BJ (cell line): ENCODE measurements around the gene IDI2. TPM values are rescaled to one million over a fixed set of nuclear protein-coding genes. Genes with fewer than 3 reads are reported as not detected.
"Not testable (repeated sequence)": the region's sequence is repeated elsewhere in the genome, so short reads cannot be mapped to it uniquely, and the experiment has no call there.

ENCODE experiments used
- CTCF ChIA-PET: fragments of 350-600 bp; formaldehyde crosslinking; extraction: SDS; loops from one replicate; lab custom pipeline; 2021; ENCODE audit warnings: antibody characterized with exemption, inconsistent platforms; lab: Yijun Ruan, JAX
- POLR2A ChIA-PET: fragments of 300-600 bp; sonication (Branson Sonifier 250); formaldehyde crosslinking; extraction: SDS; loops from one replicate; lab custom pipeline; 2021; ENCODE audit warnings: antibody characterized with exemption; lab: Charles Lee
- DNase-seq: peaks from one replicate; pipeline ENCODE4 v3.0.0-alpha.2; 2011; ENCODE audit warnings: low read depth
- H3K27me3 ChIP-seq: 2 replicates; pipeline ENCODE4 v1.6.0; 2011; ENCODE audit warnings: low read length; ENCODE audit not compliant: control insufficient read depth, insufficient read depth
- H3K36me3 ChIP-seq: 2 replicates; pipeline ENCODE4 v1.5.1; 2011; ENCODE audit warnings: low read length; ENCODE audit not compliant: control insufficient read depth, insufficient read depth
- H3K4me3 ChIP-seq: 2 replicates; pipeline ENCODE4 v1.5.1; 2011; ENCODE audit warnings: low read depth, mild to moderate bottlenecking, control low read depth, low read length
- CTCF ChIP-seq: IDR thresholded peaks from 2 replicates; pipeline ENCODE4 v1.5.1; 2011; ENCODE audit warnings: low read depth, mild to moderate bottlenecking, control low read depth, inconsistent platforms, low read length, moderate library complexity; ENCODE audit not compliant: insufficient read depth
- polyA plus RNA-seq: library from polyadenylated mRNA; depleted of rRNA; stranded (reverse); fragments of >200 nt; gene quantifications from 2 replicates; pipeline ENCODE4 v1.2.3, GENCODE V29; 2011

The IDI2 gene
- polyA plus RNA-seq, 1 experiment = not detected

GRCh38 chr10:1011696-1012095, 14.0 kb downstream of the IDI2 start:
- ChIA-PET CTCF (no interaction called here), POLR2A (no interaction called here)
- Histone ChIP-seq H3K4me3 (no peak overlapping the region), H3K36me3 (peaks cover 41% of the 10 kb centered on the region), H3K27me3 (no peaks in the 10 kb centered on the region)
- TF ChIP-seq CTCF = no peak
- DNase-seq = no peak

DNA sequence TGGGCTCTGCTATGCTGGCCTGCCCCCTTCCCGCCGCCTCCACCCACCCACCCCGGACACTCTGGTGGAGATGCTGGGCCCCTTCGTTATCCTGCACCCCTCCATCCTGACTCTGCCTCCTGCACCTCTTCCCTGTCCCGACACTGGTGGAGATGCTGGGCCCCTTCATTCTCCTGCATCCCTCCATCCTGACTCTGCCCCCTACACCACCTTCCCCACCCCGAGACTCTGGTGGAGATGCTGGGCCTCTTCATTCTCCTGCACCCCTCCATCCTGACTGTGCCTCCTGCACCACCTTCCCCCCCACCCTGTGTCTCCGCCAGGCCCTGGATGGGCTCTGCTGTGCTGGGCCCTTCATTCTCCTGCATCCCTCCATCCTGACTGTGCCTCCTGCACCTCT, 15.0 kb downstream of the IDI2 start:
- Histone ChIP-seq H3K4me3 (no peak overlapping the region), H3K36me3 (peaks cover 38% of the 10 kb centered on the region), H3K27me3 (no peaks in the 10 kb centered on the region)
- no peak for DNase-seq
- TF ChIP-seq CTCF = no peak
- POLR2A ChIA-PET = no interaction called here
- CTCF ChIA-PET = no interaction called here

- H3K4me3 ChIP-seq, POLR2A ChIA-PET, H3K27me3 ChIP-seq, DNase-seq, CTCF ChIA-PET: not testable (repeated sequence)
- H3K36me3 ChIP-seq = peaks cover 36% of the 10 kb centered on the region
These were observed 15.7 kb downstream of the IDI2 start for GRCh38 chr10:1009947-1010346.

GRCh38 chr10:1009071-1009494, 16.6 kb downstream of the IDI2 start:
- peaks cover 40% of the 10 kb centered on the region for H3K36me3 ChIP-seq
- POLR2A ChIA-PET = no interaction called here
- CTCF ChIA-PET = no interaction called here

DNA sequence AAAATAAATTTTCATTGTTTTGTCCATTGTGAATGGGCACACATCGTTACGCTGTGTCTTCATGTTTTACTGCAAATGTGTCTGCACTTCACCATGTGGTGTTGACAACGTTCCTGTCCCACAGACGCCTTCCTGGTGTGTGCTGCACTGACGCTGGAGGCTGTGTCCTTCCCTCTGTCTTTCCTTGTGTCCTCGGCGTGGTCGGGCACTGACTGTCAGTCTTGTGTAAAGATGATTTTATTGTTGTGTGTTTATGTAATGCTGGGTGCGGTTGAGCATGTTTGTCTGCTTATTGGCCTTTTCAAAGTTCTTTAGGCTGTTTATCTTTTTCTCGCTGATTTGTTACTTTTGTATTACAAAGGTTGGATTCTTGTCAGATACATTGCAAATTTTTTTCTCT, 18.1 kb downstream of the IDI2 start:
- DNase-seq = no peak
- POLR2A ChIA-PET = no interaction called here
- CTCF ChIA-PET = no interaction called here
- no peak overlapping the region for H3K4me3 ChIP-seq
- H3K27me3 ChIP-seq = no peaks in the 10 kb centered on the region
- no peak for TF ChIP-seq CTCF
- peaks cover 42% of the 10 kb centered on the region for H3K36me3 ChIP-seq

More at GRCh38 chr10:1009071-1009494, 16.6 kb downstream of the IDI2 start:
- DNase-seq = no peak
- no peak overlapping the region for H3K4me3 ChIP-seq
- no peak for TF ChIP-seq CTCF
- H3K27me3 ChIP-seq = no peaks in the 10 kb centered on the region

DNA sequence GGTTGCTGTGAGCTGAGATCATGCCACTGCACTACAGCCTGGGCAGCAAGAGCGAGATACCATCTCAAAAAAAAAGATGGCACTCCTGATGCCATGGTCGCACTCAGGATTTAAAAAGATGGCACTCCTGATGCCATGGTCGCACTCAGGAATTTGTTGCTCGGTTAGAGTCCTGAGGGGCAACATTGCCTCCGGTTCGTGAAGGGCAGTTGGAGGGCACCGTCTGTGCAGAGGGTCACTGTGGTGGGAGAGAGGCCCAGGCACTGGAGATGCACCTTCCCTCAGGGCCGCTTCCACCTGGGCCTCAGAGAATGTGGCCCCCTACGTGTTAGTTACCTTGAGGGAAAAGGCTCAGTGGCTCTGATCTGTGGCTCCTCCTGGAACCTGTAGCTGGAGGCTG, 19.1 kb downstream of the IDI2 start:
- ChIA-PET POLR2A (no interaction called here), CTCF (no interaction called here)
- no peak for DNase-seq
- no peak for TF ChIP-seq CTCF
- peaks cover 39% of the 10 kb centered on the region for H3K36me3 ChIP-seq
- no peak overlapping the region for H3K4me3 ChIP-seq
- H3K27me3 ChIP-seq = no peaks in the 10 kb centered on the region
